ENCODE data around the gene KIF21B.

KIF21B gene

DNA sequence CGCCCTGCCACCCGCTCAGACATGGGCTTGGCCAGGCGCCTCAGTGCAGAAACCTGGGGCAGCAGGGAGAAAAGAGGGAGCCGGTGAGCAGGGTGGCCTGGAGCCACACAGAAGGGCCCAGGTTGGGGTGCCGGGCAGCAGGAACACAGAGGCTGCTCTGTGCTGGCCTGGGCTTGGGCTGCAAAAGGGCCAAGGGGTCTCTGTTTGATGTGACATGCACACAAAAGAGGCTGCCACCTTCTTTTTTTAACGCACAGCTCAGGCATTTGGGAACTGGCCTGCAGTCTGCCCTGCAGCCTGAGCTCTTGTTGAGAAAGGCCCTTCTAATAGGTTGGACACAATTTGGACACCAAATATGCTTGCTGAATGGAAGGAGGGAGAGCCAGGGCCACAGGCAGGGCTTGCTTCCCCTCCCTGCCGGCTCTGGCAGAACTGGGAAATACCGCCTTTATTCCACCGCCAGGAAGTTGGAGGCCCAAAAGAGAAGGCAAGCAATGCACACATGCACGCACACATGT lies 32.4 kb downstream of the KIF21B start:
- DNase-seq: no peak

DNA sequence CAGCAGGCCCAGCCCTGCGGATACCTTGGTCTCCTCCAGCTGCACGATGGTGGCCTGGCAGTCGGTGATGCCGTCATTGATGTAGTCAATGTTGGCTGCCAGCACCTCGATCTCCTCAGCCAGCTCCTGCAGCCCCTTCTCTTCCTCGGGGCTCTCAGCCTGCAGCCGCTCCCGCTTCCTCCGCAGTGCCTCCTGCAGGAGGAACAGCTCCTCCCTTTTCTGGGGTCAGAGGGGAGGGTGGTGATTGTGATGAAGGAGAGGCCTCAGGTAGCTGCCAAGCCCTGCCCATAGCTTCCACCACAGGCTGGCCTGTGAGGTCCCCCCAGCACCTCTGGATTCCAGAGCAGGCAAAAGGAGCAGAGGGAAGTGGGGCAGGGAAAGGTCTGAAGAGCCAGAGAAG lies 33.4 kb downstream of the KIF21B start:
- DNase-seq: no peak

DNA sequence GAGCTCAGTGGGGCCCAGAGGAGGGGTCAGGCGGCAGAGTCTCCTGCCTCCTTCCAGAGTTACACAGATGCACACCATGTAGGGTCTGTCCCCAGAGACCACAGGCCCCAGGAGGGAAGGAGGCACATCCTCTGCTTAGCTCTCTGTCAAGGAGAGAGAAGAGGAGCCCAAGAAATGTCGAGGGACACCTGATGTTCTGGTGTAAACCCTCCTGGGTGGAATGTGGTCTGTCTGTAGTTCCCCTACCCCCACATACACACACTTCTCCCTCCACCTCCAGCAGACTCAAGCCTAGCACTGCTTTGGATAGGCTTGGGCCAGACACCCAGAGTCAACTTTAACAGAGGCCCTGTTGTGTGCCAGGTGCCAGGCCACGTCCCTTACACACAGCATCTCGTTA lies 34.2 kb downstream of the KIF21B start:
- DNase-seq: no peak

DNA sequence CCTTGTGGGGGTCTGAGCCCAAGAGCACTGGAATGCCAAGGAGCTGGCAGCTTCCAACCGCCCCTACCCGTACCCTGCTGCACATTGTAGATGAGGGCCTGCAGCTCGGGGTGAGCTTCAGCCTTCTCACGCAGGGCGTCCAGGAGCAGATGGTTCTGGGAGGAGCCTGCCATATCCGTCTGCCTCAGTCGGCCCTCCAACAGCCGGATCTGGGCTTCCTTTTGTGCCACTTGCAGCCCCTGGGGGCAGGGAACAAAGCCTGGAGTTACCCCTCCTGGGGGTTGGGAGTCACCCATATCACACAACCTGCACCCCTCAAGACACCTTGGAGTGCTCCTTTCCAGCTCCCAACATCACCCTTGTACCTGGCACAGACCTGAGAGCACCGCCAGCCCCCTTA lies 34.8 kb downstream of the KIF21B start:
- no peak for DNase-seq

DNA sequence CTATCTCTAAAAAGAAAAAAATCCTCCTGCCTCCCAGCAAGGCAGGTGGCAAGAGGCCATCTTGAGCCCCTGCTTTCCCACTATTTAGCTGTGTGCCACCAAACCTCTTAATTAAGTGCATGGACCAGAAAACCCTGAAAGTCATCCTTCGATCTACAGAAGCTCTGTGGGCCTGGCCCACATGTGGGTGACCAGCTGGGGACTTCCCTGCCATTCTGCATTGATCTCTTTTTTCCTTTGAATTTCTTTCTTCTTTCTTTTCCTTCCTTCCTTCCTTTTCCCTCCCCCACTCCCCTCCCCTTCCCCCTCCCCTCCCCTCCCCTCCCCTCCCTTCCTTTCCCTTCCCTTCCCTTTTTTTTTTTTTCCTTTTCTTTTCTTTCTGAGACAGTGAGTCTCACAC lies 38.0 kb downstream of the KIF21B start:
- DNase-seq: no peak

DNA sequence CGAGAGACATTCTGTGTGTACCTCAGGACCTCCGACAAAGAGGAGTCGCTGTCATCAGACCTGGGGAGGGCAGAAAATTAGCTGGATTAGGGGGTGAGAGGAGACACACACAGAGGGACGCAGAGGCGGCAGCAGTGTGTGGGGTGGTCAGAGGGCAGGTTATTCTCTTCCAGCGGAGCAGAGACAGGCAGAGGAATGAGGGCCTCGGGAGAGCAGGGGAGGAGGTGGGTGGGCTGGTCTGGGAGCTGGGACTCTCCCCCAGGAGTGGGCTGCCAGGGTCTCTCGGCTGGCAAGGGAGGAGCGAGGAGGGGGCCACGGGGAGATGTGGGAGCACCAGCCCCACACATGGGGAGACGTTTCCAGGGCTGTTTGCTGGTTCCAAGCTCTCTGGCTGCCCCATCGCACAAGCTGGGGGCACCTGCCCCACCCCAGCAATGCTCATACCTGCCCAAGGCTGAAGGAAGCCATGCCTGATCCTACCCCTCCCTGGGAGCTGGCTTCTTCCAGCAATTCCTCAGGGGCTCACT lies 40.4 kb downstream of the KIF21B start:
- no peak for DNase-seq

DNA sequence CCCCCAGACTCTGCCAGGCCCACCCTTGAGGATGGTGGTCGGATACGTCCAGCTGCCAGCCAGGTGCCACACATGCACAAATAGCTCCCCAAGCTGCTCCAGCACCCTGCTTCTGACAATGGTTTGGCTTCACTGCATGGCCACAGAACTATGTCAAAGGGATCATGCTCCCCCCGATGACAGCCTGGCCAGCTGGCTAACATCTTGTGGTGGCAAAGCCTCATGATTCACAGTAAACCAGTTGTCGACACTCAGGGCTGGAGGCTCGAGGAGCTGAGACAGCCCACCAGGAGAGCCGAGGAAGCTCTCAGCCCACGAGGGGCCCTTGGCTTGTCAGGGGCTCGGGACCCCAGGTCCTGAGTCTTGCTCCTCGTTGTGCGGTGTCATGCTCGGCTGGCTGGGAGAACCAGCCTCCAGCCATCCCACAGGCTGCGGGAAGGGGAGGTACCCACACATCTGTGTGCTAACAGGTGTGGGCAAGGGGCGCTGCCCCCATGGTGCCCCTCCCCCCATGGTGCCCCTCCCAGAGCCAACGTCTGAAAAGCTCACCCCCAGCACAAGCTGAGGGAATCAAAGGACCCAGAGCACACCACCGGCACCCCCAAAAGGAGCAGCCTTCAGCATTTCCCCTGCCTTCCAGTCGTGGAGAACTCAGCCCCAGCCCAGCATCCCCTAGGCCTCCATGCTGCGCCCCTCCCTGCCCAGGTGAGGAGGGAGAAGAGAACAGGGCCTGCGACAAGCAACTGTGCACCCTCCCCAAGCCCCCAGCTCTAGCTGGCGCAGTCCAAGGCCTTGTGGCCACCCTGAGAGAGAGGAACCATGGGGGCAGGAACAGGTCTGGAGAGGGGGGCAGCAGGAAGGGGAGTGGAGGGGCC lies 41.2 kb downstream of the KIF21B start:
- no peak for DNase-seq

DNA sequence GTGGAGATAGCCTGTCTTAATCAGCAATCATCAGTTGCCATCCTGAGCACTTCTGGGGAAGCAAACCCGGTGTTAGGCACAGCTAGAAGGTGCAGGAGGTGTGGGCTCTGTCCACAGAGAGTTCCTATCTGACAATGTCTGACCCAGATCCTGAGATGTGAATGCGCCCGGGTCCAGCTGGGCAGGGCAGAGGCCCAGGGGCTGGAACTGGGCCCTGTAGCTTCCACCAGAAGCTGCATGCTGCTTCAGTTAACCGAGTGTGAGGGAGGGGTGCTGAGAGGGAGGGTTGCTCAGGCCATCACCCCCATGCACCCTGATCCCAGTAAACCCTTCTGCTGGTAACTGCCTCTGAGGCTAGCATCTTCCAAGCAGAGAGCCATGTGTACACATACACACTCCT lies 42.2 kb downstream of the KIF21B start:
- DNase-seq: no peak

DNA sequence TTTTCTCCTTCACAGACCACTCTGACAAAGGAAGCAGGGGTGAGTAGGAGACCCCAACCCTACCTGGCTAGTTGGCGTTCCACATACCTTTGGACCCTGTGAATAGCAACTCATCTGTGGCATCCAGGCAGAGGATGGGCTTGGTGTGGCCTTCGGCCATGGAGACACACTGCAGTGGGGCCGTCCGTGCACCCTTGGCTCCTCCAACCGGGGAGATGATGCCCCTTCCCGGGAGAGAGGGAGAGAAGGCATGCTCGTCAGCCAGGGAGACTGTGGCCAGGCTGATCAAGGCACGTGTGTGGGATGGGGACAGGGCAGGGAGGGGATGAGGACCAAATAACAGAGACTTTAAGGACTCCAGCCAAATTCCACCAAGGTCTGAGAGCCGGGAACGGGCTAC lies 42.6 kb downstream of the KIF21B start:
- DNase-seq: no peak

DNA sequence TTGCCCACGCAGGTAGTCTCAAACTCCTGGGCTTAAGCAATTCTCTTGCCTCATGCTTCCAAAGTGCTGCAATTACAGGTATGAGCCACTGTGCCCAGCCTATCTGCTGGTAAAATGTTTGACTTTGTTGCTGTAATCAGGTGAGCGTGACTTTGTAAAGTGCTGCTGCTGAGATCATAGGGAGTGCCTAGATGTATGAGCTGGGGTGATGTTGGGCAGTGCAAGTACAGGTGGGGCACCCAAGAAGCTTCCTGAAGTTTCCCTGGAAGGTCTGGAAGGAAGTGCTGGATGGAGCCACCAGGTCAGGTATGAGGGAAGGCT lies 43.1 kb downstream of the KIF21B start:
- DNase-seq: no peak

DNA sequence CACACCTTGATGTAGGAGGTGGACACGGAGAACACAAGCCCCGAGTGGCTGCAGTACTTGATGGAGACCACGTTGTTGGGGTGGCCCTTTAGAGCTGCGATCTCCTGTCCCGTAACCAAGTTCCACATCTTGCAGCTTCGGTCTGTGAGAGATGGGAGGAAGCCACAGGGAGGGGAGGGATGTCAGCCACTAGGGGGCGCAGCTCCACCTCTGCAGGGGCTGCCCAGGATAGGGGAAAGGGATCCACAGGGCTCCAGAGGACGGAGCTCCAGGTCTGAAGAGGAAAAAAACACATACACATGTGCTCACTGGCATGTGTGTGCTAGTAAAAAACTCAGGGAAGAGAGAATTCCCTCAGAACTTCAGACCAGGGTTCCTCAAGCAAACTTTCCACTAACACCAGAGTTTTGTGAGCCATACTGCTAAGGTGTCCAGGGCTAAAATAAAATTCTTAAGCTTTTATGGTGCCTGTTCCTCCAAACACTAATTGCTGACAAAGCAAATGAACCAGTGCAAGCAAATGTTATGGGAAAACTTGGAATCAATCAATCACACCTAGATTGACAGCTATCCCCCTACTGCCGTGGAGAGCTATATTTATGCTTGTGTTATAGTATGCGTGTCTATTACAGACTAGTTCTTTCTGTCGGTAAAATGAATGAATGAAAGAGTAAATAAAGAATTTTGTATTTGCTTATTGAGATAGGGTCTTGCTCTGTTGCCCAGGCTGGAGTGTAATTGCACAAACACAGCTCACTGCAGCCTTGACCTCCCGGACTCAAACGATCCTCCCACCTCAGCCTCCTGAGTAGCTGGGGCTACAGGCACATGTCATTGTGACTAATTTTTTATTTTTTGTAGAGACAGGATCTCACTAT lies 43.7 kb downstream of the KIF21B start:
- no peak for DNase-seq

DNA sequence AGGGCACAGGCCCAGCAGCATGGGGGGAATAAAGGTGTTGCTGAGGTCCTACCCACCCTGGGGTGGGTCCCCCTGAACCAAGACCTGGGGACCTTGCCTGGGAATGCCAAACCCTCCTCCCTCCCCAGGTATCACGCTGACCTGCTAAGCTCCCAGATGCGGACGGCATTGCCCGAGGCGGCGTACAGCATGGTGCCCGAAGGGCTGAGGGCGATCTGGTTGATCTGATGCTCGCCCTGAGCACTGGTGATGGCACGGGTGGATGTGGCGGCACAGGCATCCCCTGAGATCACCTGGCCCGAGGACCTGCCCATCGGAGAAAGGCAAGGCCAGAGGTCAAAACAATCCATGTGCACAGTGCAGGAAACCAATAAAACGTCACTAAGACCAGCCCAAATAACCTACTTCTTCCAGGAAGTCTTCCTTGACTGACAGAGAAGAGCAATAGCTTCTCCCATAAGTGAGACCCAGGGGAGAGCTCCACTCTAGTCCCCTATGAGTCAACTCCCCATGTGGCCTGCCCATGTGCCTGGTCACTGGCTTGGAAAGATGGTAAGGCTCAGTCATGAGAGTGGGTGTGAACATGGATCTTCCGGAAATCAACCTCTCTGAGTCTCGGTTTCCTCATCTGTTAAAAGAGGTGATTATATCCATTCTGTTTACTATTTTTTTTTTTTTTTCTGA lies 46.3 kb downstream of the KIF21B start:
- no peak for DNase-seq

DNA sequence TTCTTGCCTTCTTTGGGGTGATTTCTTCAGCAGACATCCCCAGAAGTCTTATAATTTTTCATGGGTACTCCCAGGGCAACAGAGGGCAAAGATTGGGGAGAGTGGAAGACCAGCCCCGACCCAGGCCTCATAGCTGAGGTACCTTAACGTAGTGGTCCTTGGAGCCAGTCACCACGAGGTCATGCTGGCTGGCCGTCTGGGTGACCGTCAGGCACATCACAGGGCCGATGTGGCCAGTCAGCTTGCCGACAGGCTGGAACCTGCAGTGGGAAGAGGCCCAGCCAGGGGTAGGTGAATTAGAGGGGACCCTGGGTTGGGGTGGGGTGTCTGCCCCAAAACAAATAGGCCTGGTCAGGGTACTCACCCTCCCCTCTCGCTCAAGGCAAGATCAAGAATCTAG lies 46.9 kb downstream of the KIF21B start:
- DNase-seq: no peak

DNA sequence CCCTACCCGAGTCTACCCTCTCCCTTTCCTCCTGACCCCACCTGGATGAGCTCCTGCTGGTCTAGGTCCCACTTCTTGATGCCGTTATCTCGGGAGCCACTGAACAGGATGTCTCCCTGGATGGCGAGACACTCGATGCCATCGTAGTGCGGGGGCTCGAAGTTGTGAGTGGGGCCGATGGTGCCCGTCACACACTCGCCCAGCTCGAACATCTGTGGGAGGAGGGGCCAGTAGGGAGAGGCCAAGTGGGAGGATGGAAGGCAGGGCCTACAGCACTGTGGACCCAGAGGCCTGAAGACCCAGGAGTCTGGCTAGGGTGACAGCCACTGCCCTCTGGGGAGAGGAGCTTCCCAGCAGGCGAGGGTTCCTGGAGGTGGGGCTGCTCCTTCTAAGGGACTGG lies 48.1 kb downstream of the KIF21B start:
- no peak for DNase-seq

DNA sequence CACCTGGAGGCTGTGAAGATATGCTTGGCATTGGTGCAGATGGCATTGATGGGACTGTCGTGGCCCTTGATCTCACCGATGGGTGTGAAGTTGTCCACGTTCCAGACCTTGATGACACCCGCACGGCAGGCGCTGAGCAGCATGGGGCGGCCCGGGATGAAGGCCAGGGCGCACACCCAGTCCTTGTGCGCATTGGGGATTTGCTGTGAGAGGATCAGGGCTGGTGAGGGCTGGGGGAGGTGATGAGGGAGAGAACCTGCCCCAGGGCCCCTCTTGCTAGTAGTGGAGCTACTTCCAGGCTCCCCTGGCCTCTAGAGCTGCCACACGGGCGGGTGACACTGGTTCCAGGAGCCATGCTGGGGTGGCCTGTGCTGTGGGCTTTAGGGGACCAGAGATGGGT lies 48.8 kb downstream of the KIF21B start:
- no peak for DNase-seq

DNA sequence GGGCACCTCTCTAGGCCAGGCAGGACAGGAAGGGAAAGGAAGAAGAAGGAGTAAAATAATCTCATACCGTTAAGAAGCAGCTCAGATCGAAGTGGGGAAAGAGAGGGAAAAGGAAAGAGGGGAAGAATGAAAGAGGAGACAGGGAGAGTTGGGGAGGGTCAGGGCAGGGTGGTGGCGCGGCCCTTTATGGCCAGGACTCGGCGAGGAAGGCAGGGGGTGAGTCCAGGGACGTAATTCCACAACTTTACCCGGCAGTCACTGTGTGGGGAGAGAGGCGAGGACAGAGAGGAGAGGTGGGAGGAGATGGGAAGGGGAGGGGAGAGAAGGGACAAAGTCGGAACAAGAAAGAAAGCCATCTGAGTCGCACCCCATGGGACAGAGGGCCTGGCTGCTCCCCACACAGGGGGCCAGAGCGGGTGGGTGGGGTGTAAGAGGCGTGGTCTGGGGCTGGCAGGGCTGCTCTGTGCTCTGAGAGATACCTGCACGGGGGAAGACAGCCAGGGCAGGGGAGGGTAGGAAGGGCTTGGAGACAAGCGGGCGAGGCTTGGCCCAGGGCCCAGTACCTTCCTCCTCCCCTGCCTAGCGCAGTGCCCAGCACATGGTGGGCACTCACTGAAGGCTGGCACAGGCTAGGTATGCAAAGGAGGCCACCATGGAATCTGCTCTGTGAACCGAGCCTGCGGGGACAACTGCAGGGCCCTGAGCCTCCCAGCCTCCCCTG lies 49.4 kb downstream of the KIF21B start:
- DNase-seq: no peak

DNA sequence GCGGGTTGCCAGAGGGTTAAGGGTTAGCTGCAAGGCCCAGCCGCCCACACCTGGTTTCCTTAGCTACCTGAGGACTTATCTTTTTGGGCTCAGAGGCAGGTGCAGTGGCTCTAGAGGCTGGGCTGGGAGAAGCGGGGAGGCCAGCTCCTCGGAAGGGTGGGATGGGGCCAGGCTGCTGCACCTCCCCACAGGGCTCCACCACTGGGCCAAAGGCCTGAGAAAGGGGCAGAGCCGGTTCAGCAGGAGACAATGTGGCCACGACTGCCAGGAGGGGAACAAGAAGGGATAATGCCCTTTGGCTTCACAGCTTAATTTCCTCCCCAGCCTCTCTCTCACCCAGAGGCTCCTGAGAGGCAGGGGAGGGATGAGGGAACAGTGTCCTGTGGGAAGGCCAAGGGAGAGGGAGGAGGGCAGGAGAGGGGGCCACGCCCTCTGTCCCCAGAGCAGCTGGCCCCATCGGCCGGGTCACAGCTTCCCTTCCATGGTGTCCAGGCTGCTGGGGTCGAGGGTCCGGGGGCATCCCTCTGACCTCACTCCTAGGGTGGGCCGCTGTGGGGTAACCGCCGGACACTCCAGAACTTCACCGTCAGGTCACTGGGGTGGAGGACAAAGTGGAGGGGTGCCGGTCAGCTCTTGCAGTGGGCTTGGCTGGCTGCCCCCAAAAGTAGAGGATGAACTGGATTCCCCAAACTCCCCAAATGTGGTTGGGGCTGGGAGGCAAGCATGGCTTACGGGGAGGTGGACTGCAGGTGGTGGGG lies 50.4 kb downstream of the KIF21B start:
- DNase-seq: no peak

DNA sequence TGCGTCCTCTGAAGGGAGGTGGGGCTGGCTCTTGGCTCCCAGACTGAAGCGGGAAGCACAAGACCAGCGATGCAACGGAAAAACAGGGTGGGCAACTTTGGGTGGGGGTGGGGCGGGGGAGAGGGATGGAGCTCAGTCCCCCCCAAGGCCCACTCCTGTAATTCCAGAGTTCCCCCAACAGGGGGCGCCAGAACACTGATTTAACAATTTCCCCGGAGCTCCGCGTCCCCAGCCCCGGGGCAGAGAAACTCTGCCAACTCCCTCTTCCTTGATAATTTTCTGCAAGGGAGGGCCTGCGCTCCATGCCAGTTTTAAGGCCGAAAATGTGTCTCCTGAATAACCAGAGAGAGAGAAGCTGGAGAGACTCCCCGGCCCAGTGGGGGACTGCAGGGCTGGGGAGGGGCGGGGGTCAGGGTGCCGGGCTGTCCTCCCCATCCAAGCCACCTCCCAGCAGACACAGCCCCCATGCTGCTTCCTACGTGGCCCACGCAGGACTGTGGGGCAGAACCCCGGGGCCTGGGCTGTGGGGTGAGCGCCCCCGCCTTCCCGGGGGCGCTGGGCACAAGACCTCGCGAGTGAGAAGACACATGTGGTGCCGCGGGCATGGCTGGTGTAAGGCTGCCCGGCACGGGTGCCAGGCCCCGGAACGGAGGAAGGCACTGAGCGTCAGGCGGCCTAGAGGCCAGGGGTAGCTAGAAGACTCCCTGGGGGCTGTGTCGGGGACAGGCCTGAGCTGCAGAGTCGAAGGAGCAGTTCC lies 51.4 kb downstream of the KIF21B start:
- DNase-seq: no peak

DNA sequence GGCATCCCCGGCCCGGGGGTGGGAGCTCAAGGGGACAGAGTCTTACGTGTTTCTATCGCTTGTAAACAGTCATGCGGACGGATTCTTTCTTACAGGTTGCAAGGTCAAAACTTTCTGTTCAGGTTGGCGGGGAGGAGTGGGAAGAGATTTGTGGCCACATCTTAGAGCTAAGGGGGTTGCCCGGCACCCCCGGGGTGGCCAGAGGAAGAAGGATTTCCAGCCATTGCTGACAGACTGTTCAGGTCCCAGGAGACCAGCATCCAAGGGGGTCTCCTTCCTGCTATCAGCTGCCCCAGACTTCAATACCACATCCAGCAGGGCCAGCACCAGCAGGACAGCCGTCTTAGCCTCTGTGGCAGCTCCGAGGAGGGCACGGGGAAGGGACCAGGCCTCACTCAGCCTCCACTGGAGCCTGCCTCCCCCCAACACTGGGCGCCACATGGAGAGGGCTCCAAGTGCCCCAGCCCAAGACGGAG lies 52.0 kb downstream of the KIF21B start:
- no peak for DNase-seq

DNA sequence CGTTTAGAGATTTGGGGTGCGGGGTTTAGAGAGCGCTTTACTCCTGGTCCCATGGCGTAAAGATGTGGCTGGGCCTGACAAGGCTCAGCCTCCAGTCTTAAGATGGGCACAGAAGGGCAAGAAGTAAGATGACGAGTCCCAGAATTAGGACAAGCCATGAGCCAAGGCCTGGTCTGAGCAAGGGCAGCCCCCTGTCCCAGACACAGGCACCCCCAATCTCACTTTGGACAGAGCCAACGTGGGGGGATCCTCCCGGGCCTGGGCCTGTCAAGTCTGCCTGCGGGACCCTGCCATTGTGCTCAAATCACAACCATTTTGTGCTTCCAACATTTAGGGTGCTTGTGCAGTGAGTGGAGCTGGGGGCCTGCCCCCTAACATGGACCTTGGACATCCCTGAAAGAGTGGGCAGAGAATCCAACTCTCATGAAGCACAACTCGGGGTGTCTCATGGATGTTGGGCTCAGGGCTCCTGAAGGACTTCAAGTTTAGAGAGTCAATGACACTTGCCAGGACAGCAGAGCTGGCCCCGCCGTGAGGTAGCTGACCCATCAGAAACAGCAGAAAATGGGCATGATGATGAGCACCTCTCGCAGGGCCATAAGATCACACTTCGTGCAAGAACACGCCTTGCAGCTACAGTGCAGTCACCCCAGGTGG lies 52.6 kb downstream of the KIF21B start:
- no peak for DNase-seq

Data from SIG-M5 (cell line).